Esophagus (tissue), 2 donors: ENCODE measurements around the gene FGF6. TPM values are rescaled to one million over a fixed set of nuclear protein-coding genes. Genes with fewer than 3 reads are reported as not detected.
A peak's percentile ranks its signal among the peaks of the same experiment; 100 is the strongest.

Source experiments
- H3K27ac ChIP-seq, 2 donors: one replicate each; pipeline ENCODE4 v1.5.1; 2013; ENCODE audit warnings: low read depth in 2 of 2, mild to moderate bottlenecking in 2 of 2, inconsistent platforms in 1 of 2, low read length in 1 of 2, moderate library complexity in 1 of 2
- H3K27me3 ChIP-seq, 2 donors: one replicate each; pipeline ENCODE4 v1.6.1; 2013; ENCODE audit warnings: low read length in 2 of 2, control low read depth in 1 of 2, mild to moderate bottlenecking in 1 of 2; ENCODE audit not compliant: insufficient read depth in 2 of 2, control insufficient read depth in 1 of 2
- H3K36me3 ChIP-seq, 2 donors: one replicate each; pipeline ENCODE4 v1.6.1; 2013; ENCODE audit warnings: low read length in 1 of 2; ENCODE audit not compliant: control insufficient read depth in 2 of 2, insufficient read depth in 2 of 2
- H3K4me1 ChIP-seq, 2 donors: one replicate each; pipeline ENCODE4 v1.6.1; 2013; ENCODE audit warnings: low read length in 1 of 2; ENCODE audit not compliant: control insufficient read depth in 2 of 2, insufficient read depth in 2 of 2
- H3K4me3 ChIP-seq, 2 donors: one replicate each; pipeline ENCODE4 v1.5.1; 2013; ENCODE audit warnings: low read length in 2 of 2, mild to moderate bottlenecking in 2 of 2, low read depth in 1 of 2, moderate library complexity in 1 of 2
- H3K9me3 ChIP-seq, 2 donors: one replicate each; pipeline ENCODE4 v1.6.1; 2013; ENCODE audit warnings: mild to moderate bottlenecking in 2 of 2, low read depth in 1 of 2, low read length in 1 of 2, moderate library complexity in 1 of 2; ENCODE audit not compliant: control insufficient read depth in 2 of 2, insufficient read depth in 1 of 2
- WGBS, 2 donors: extraction: QIAGEN DNeasy Blood & Tissue Kit; methylation state at CpG; one replicate each; pipeline ENCODE4 v1.1.7; 2013; 5-methylcytosine and 5-hydroxymethylcytosine counted together
- polyA plus RNA-seq, 2 donors: library from polyadenylated mRNA; stranded (reverse); fragments of 200-250 nt; gene quantifications; one replicate each; pipeline ENCODE4 v1.2.3, GENCODE V29; 2013
- donor health status: healthy with polysubstance abuse.
- donor health status: Bipolar disorder and iron deficiency.

Gene FGF6
- not detected for polyA plus RNA-seq

GRCh38 chr12:4445156-4446101, at the start of gene FGF6:
TSS of gene FGF6 (minus strand) at chr12:4445815. CDS start at chr12:4445570, 245 bp downstream.
- Histone ChIP-seq H3K36me3 (no peaks in the 10 kb centered on the region), H3K27ac (no peak within 1 kb of the TSS), H3K27me3 (peaks cover 0 to 4% of the 10 kb centered on the region in 2 donors), H3K9me3 (peaks cover 0 to 2% of the 10 kb centered on the region in 2 donors), H3K4me3 (no peak within 1 kb of the TSS), H3K4me1 (no peaks in the 10 kb centered on the region)
- WGBS, 2 donors: 87 to 88% methylated on average over 42 of the region's 42 CpGs

- 90 to 97% methylated on average over 1 of the region's 1 CpG for WGBS, 2 donors
Measured at GRCh38 chr12:4490973-4491372, 45.4 kb upstream of the FGF6 start.

GRCh38 chr12:4489556-4489955, 43.9 kb upstream of the FGF6 start:
- H3K4me3 ChIP-seq: no peak overlapping the region
- 93 to 95% methylated on average over 2 of the region's 2 CpGs for WGBS, 2 donors
- no peaks in the 10 kb centered on the region for H3K9me3 ChIP-seq
- H3K4me1 ChIP-seq: no peaks in the 10 kb centered on the region
- H3K27ac ChIP-seq: no peak overlapping the region
- peaks cover 0 to 2% of the 10 kb centered on the region in 2 donors for H3K36me3 ChIP-seq
- H3K27me3 ChIP-seq: no peaks in the 10 kb centered on the region

More at GRCh38 chr12:4490973-4491372, 45.4 kb upstream of the FGF6 start:
- H3K27me3 ChIP-seq: no peaks in the 10 kb centered on the region
- no peaks in the 10 kb centered on the region for H3K4me1 ChIP-seq
- H3K4me3 ChIP-seq: no peak overlapping the region
- H3K27ac ChIP-seq: no peak overlapping the region
- H3K36me3 ChIP-seq: peaks cover 0 to 5% of the 10 kb centered on the region in 2 donors
- no peaks in the 10 kb centered on the region for H3K9me3 ChIP-seq

GRCh38 chr12:4486980-4487379, 41.4 kb upstream of the FGF6 start:
- Histone ChIP-seq H3K27ac (no peak overlapping the region), H3K4me3 (no peak overlapping the region), H3K36me3 (peaks cover 0 to 2% of the 10 kb centered on the region in 2 donors), H3K27me3 (no peaks in the 10 kb centered on the region), H3K4me1 (no peaks in the 10 kb centered on the region), H3K9me3 (no peaks in the 10 kb centered on the region)
- 70 to 77% methylated on average over 2 of the region's 2 CpGs for WGBS, 2 donors

- peaks cover 0 to 2% of the 10 kb centered on the region in 2 donors for H3K36me3 ChIP-seq
- no peaks in the 10 kb centered on the region for H3K27me3 ChIP-seq
- H3K9me3 ChIP-seq: no peaks in the 10 kb centered on the region
- no peak overlapping the region for H3K4me3 ChIP-seq
- H3K4me1 ChIP-seq: no peaks in the 10 kb centered on the region
- WGBS, 2 donors: 59 to 63% methylated on average over 4 of the region's 4 CpGs
- no peak overlapping the region for H3K27ac ChIP-seq
Measured at GRCh38 chr12:4486049-4486699, 40.6 kb upstream of the FGF6 start.

- Histone ChIP-seq H3K9me3 (no peaks in the 10 kb centered on the region), H3K36me3 (no peaks in the 10 kb centered on the region), H3K4me1 (no peaks in the 10 kb centered on the region), H3K27ac (peak overlapping the region; percentile 1 to 83), H3K27me3 (no peaks in the 10 kb centered on the region), H3K4me3 (no peak overlapping the region)
- 54 to 66% methylated on average over 4 of the region's 4 CpGs for WGBS, 2 donors
Measured at GRCh38 chr12:4483885-4484823, 38.5 kb upstream of the FGF6 start.

- no peaks in the 10 kb centered on the region for H3K9me3 ChIP-seq
- no peak overlapping the region for H3K27ac ChIP-seq
- H3K4me3 ChIP-seq: no peak overlapping the region
- no peaks in the 10 kb centered on the region for H3K27me3 ChIP-seq
- 76 to 82% methylated on average over 7 of the region's 7 CpGs for WGBS, 2 donors
- no peaks in the 10 kb centered on the region for H3K36me3 ChIP-seq
- H3K4me1 ChIP-seq: no peaks in the 10 kb centered on the region
Measured at GRCh38 chr12:4482936-4483335, 37.3 kb upstream of the FGF6 start.

- Histone ChIP-seq H3K9me3 (no peaks in the 10 kb centered on the region), H3K27me3 (no peaks in the 10 kb centered on the region), H3K36me3 (no peaks in the 10 kb centered on the region), H3K4me3 (no peak overlapping the region), H3K4me1 (no peaks in the 10 kb centered on the region), H3K27ac (no peak overlapping the region)
- 74 to 90% methylated on average over 3 of the region's 3 CpGs for WGBS, 2 donors
Measured at GRCh38 chr12:4478933-4479332, 33.3 kb upstream of the FGF6 start.

- H3K4me3 ChIP-seq: no peak overlapping the region
- H3K27ac ChIP-seq: no peak overlapping the region
- no peaks in the 10 kb centered on the region for H3K27me3 ChIP-seq
- H3K9me3 ChIP-seq: no peaks in the 10 kb centered on the region
- no peaks in the 10 kb centered on the region for H3K4me1 ChIP-seq
- 83 to 87% methylated on average over 2 of the region's 2 CpGs for WGBS, 2 donors
- no peaks in the 10 kb centered on the region for H3K36me3 ChIP-seq
Measured at GRCh38 chr12:4477129-4477528, 31.5 kb upstream of the FGF6 start.
